H1 (cell line): ENCODE data around the gene TANC1. TPM values are rescaled to one million over a fixed set of nuclear protein-coding genes. Genes with fewer than 3 reads are reported as not detected.

Experiments used
- CTCF ChIA-PET: fragments of 300-600 bp; sonication (Branson Sonifier 250); formaldehyde crosslinking; loops from one replicate; lab custom pipeline; 2021; ENCODE audit not compliant: partially characterized antibody; lab: Charles Lee
- POLR2A ChIA-PET: fragments of 300-600 bp; sonication (Branson Sonifier 250); formaldehyde crosslinking; loops from one replicate; lab custom pipeline; 2021; ENCODE audit warnings: inconsistent platforms; ENCODE audit not compliant: partially characterized antibody; lab: Charles Lee
- DNase-seq, 2 experiments: peaks; one replicate each; pipeline versions ENCODE4 v3.0.0 to v3.0.0-alpha.2; 2010 to 2022; ENCODE audit warnings: low spot score in 2 of 2, low read depth in 1 of 2, mixed read lengths in 1 of 2
- FAIRE-seq: peaks from 2 replicates; lab custom pipeline; 2011; peaks lifted over from hg19 to GRCh38; lab: Jason Lieb, UNC
- H2AFZ ChIP-seq: 2 replicates; pipeline ENCODE4 v1.8.1; 2012; ENCODE audit warnings: low read length, inconsistent platforms
- H2AK5ac ChIP-seq: 2 replicates; pipeline ENCODE4 v1.6.1; 2013; ENCODE audit warnings: low read depth, low read length
- H2BK120ac ChIP-seq: replicated peaks from 2 replicates; pipeline ENCODE3; 2013; ENCODE audit warnings: low read depth, low read length, inconsistent platforms
- H2BK12ac ChIP-seq: 2 replicates; pipeline ENCODE4 v1.6.1; 2013; ENCODE audit warnings: low read depth, low read length
- H2BK15ac ChIP-seq: 2 replicates; pipeline ENCODE4 v1.6.1; 2013; ENCODE audit warnings: low read length
- H2BK20ac ChIP-seq: 2 replicates; pipeline ENCODE4 v1.6.1; 2013; ENCODE audit warnings: low read length
- H2BK5ac ChIP-seq: 2 replicates; pipeline ENCODE4 v1.6.1; 2013; ENCODE audit warnings: low read depth, low read length
- H3K14ac ChIP-seq: 2 replicates; pipeline ENCODE4 v1.6.1; 2013; ENCODE audit warnings: inconsistent platforms; ENCODE audit not compliant: insufficient read length
- H3K18ac ChIP-seq: 2 replicates; pipeline ENCODE4 v1.6.1; 2013; ENCODE audit warnings: low read length; ENCODE audit errors: extremely low read depth
- H3K23ac ChIP-seq: 2 replicates; pipeline ENCODE4 v1.6.1; 2013; ENCODE audit warnings: inconsistent platforms; ENCODE audit not compliant: insufficient read length
- H3K23me2 ChIP-seq: 2 replicates; pipeline ENCODE4 v1.6.1; 2013; ENCODE audit warnings: low read depth, low read length
- H3K27ac ChIP-seq: 2 replicates; pipeline ENCODE4 v1.6.1; 2011; ENCODE audit warnings: low read depth, low read length, inconsistent platforms
- H3K27me3 ChIP-seq, 4 experiments: replicated peaks in 1 of 4; 1 replicate in 1 of 4; 2 replicates in 3 of 4; pipeline versions ENCODE4 v1.6.1 to v1.8.1; 2011 to 2013; ENCODE audit warnings: low read length in 3 of 4, mild to moderate bottlenecking in 3 of 4, inconsistent platforms in 2 of 4, mixed read lengths in 2 of 4, moderate library complexity in 1 of 4; ENCODE audit not compliant: control insufficient read depth in 3 of 4, insufficient read depth in 3 of 4; ENCODE audit errors: extremely low read depth in 1 of 4
- H3K36me3 ChIP-seq, 4 experiments: 2 replicates each; pipeline versions ENCODE4 v1.6.1 to v1.8.1; 2011 to 2013; ENCODE audit warnings: mild to moderate bottlenecking in 4 of 4, low read length in 3 of 4, moderate library complexity in 2 of 4, control low read depth in 1 of 4, inconsistent platforms in 1 of 4; ENCODE audit not compliant: insufficient read depth in 4 of 4, control insufficient read depth in 2 of 4
- H3K4ac ChIP-seq: replicated peaks from 2 replicates; pipeline ENCODE3; 2013; ENCODE audit warnings: low read length, low read depth, mixed read lengths, inconsistent platforms; ENCODE audit not compliant: insufficient read length
- H3K4me1 ChIP-seq, 4 experiments: replicated peaks in 1 of 4; 1 replicate in 1 of 4; 2 replicates in 3 of 4; pipeline versions ENCODE4 v1.6.1 to v1.8.1; 2011 to 2013; ENCODE audit warnings: low read length in 3 of 4, inconsistent platforms in 2 of 4, mixed read lengths in 1 of 4; ENCODE audit not compliant: insufficient read depth in 4 of 4, control insufficient read depth in 3 of 4
- H3K4me2 ChIP-seq, 2 experiments: 2 replicates each; pipeline versions ENCODE4 v1.6.1 to v1.8.1; 2011 to 2013; ENCODE audit warnings: low read depth in 2 of 2, low read length in 2 of 2, control low read depth in 1 of 2, inconsistent platforms in 1 of 2, mild to moderate bottlenecking in 1 of 2; ENCODE audit not compliant: insufficient read depth in 1 of 2
- H3K4me3 ChIP-seq, 4 experiments: fragments of 200-600, 300-600 bp in 1 of 4; sonication (generic), shearing (Covaris generic), sonication (Bioruptor Twin) in 1 of 4; 2 replicates each; pipeline versions ENCODE4 v1.5.1 to v1.8.1; 2011 to 2016; ENCODE audit warnings: low read length in 4 of 4, low read depth in 3 of 4, control low read depth in 2 of 4, inconsistent platforms in 2 of 4, mild to moderate bottlenecking in 2 of 4, mixed read lengths in 1 of 4, moderate library complexity in 1 of 4; ENCODE audit not compliant: insufficient read depth in 2 of 4; ENCODE audit errors: extremely low read depth in 1 of 4
- H3K56ac ChIP-seq: replicated peaks from 2 replicates; pipeline ENCODE3; 2013; ENCODE audit warnings: low read depth, mild to moderate bottlenecking, mixed read lengths, low read length, inconsistent platforms; ENCODE audit not compliant: insufficient read length
- H3K79me1 ChIP-seq: 2 replicates; pipeline ENCODE4 v1.6.1; 2013; ENCODE audit warnings: low read depth, low read length, control low read depth
- H3K79me2 ChIP-seq, 2 experiments: 2 replicates each; pipeline versions ENCODE4 v1.6.1 to v1.8.1; 2012 to 2013; ENCODE audit warnings: low read length in 2 of 2, mild to moderate bottlenecking in 2 of 2, inconsistent platforms in 1 of 2; ENCODE audit not compliant: insufficient read depth in 2 of 2, control insufficient read depth in 1 of 2
- H3K9ac ChIP-seq, 4 experiments: replicated peaks in 1 of 4; 1 replicate in 1 of 4; 2 replicates in 3 of 4; pipeline versions ENCODE4 v1.6.1 to v1.8.1; 2011 to 2013; ENCODE audit warnings: low read depth in 3 of 4, low read length in 3 of 4, control low read depth in 2 of 4, mild to moderate bottlenecking in 2 of 4, moderate library complexity in 2 of 4, inconsistent platforms in 1 of 4; ENCODE audit errors: extremely low read depth in 1 of 4
- H3K9me3 ChIP-seq, 2 experiments: 2 replicates each; pipeline versions ENCODE4 v1.6.1 to v1.8.1; 2012 to 2013; ENCODE audit warnings: mild to moderate bottlenecking in 2 of 2, moderate library complexity in 2 of 2, control low read depth in 1 of 2, inconsistent platforms in 1 of 2, low read depth in 1 of 2, low read length in 1 of 2, mixed read lengths in 1 of 2; ENCODE audit not compliant: insufficient read depth in 2 of 2
- H4K20me1 ChIP-seq, 2 experiments: replicated peaks in 1 of 2; 2 replicates each; pipeline versions ENCODE3 to v1.8.1; 2011 to 2013; ENCODE audit warnings: inconsistent platforms in 2 of 2, low read length in 2 of 2, mild to moderate bottlenecking in 1 of 2; ENCODE audit not compliant: insufficient read depth in 2 of 2, control insufficient read depth in 1 of 2
- H4K5ac ChIP-seq: 2 replicates; pipeline ENCODE4 v1.6.1; 2013; ENCODE audit warnings: low read length, low read depth, mixed read lengths, inconsistent platforms; ENCODE audit not compliant: insufficient read length
- H4K8ac ChIP-seq: 2 replicates; pipeline ENCODE4 v1.8.0; 2013; ENCODE audit warnings: mild to moderate bottlenecking, moderate library complexity, low read length, inconsistent platforms; ENCODE audit not compliant: insufficient read depth; ENCODE audit errors: extremely low read depth
- H4K91ac ChIP-seq: replicated peaks from 2 replicates; pipeline ENCODE3; 2013; ENCODE audit warnings: low read length, mixed read lengths, inconsistent platforms; ENCODE audit not compliant: insufficient read length
- ATF3 ChIP-seq: IDR thresholded peaks from 2 replicates; pipeline ENCODE4 v1.6.1; 2011; ENCODE audit warnings: low read depth, mild to moderate bottlenecking, low read length; ENCODE audit not compliant: insufficient read depth
- CHD2 ChIP-seq: IDR thresholded peaks from 2 replicates; pipeline ENCODE4 v1.6.1; 2012; ENCODE audit warnings: low read length, improper control_type of control experiment
- WGBS, 2 experiments: shearing (Covaris generic) in 1 of 2; methylation state at CpG; one replicate each; pipeline versions ENCODE4 v1.1.6 to v1.1.7; 2013 to 2015; ENCODE audit warnings: low lambda C conversion rate in 2 of 2, mixed read lengths in 2 of 2, inconsistent platforms in 1 of 2, low coverage in 1 of 2, missing lambda C conversion rate in 1 of 2; ENCODE audit not compliant: insufficient replicate concordance in 2 of 2, insufficient coverage in 1 of 2, insufficient read length in 1 of 2; ENCODE audit errors: extremely low coverage in 1 of 2, missing lambda C conversion rate in 1 of 2; 5-methylcytosine and 5-hydroxymethylcytosine counted together
- polyA plus RNA-seq, 7 experiments: library from polyadenylated mRNA; depleted of rRNA in 3 of 7; stranded (reverse) in 5 of 7; unstranded in 2 of 7; fragments of >200 nt in 5 of 7; fragments of 200-250 nt in 2 of 7; gene quantifications; 1 replicate in 5 of 7; 2 replicates in 1 of 7; 4 replicates in 1 of 7; pipeline versions ENCODE4 v1.2.1 to v1.2.3, GENCODE V29; 2011 to 2013; ENCODE audit warnings: missing spikeins in 2 of 7, mixed read lengths in 2 of 7
- total RNA-seq: library from RNA; stranded (reverse); fragmentation: NEBNext Ultra II Directional; extraction: Animal tissue kit (Norgen Biotek cat#: 25700); gene quantifications from 2 replicates; pipeline ENCODE4 v1.2.1, GENCODE V29; 2021

The TANC1 gene
- total and polyA plus RNA-seq, 2 of the 8 experiments (the other 6 are each of a cell fraction or from before 2014, with no cell fraction given) = 4.1 to 7.6 TPM

- no peaks in the 10 kb centered on the region for H4K20me1 ChIP-seq
- no peak overlapping the region for H3K4me2 ChIP-seq
- H3K18ac ChIP-seq = no peak overlapping the region
- no peak overlapping the region for H3K56ac ChIP-seq
- H2BK5ac ChIP-seq = no peak overlapping the region
- CTCF ChIA-PET = interaction anchor here (1.0 to 2.7 kb wide), 4 partner anchors 17 to 43 kb away, joined by 3 to 7 read pairs (median 5); no protein-coding TSS in a partner anchor
- no peak overlapping the region for H3K9ac ChIP-seq
- FAIRE-seq (no peak), DNase-seq (no peak)
- H2BK15ac ChIP-seq = no peak overlapping the region
- no peaks in the 10 kb centered on the region for H3K79me2 ChIP-seq
- no peak overlapping the region for H4K8ac ChIP-seq
- H3K9me3 ChIP-seq = no peaks in the 10 kb centered on the region
- no peak overlapping the region for H3K4me3 ChIP-seq
- H3K23me2 ChIP-seq = no peaks in the 10 kb centered on the region
- POLR2A ChIA-PET = no interaction called here
- H3K27me3 ChIP-seq = no peaks in the 10 kb centered on the region
- H3K14ac ChIP-seq = no peak overlapping the region
- H4K91ac ChIP-seq = no peak overlapping the region
- H3K36me3 ChIP-seq = no peaks in the 10 kb centered on the region
- H3K27ac ChIP-seq = no peak overlapping the region
- no peak overlapping the region for H2BK120ac ChIP-seq
- H2BK12ac ChIP-seq = no peak overlapping the region
- WGBS, 2 experiments = 86% methylated on average over 2 of the region's 2 CpGs; no CpG with 5 or more reads in 1 of the 2 experiments
- H3K4ac ChIP-seq = no peak overlapping the region
- H2AK5ac ChIP-seq = no peak overlapping the region
- H3K23ac ChIP-seq = no peak overlapping the region
- H3K4me1 ChIP-seq = no peaks in the 10 kb centered on the region
- no peaks in the 10 kb centered on the region for H3K79me1 ChIP-seq
- H2AFZ ChIP-seq = no peak overlapping the region
- no peak overlapping the region for H4K5ac ChIP-seq
- H2BK20ac ChIP-seq = no peak overlapping the region
- TF ChIP-seq CHD2 = no peak
- no peak for TF ChIP-seq ATF3
Measured at GRCh38 chr2:159071190-159071915, 102.9 kb downstream of the TANC1 start.
